HEK293 (cell line): ENCODE measurements around the gene ZNF112.

Experiments
- CTCF ChIA-PET: fragments of 350-600 bp; formaldehyde crosslinking; extraction: SDS; loops from one replicate; lab custom pipeline; 2021; ENCODE audit warnings: antibody characterized with exemption; lab: Yijun Ruan, JAX
- POLR2A ChIA-PET: fragments of 300-600 bp; formaldehyde crosslinking; extraction: SDS; loops from one replicate; lab custom pipeline; 2020; ENCODE audit warnings: antibody characterized with exemption, inconsistent platforms; lab: Yijun Ruan, JAX
- H3K27ac ChIP-seq: fragments of 200-500 bp; sonication (Bioruptor generic); 2 replicates; pipeline ENCODE4 v1.5.1; 2014; ENCODE audit warnings: low read depth, low read length, control low read depth, inconsistent platforms; ENCODE audit errors: extremely low read depth
- H3K36me3 ChIP-seq, 2 experiments: fragments of 200-500 bp in 1 of 2; sonication (Bioruptor generic) in 1 of 2; 1 replicate in 1 of 2; 2 replicates in 1 of 2; pipeline ENCODE4 v1.5.1; 2014 to 2017; ENCODE audit warnings: inconsistent platforms in 2 of 2, low read length in 2 of 2; ENCODE audit not compliant: control insufficient read depth in 2 of 2, insufficient read depth in 1 of 2
- H3K4me1 ChIP-seq: fragments of 200-500 bp; sonication (Bioruptor generic); 2 replicates; pipeline ENCODE4 v1.5.1; 2014; ENCODE audit warnings: mild to moderate bottlenecking, low read length, inconsistent platforms; ENCODE audit not compliant: control insufficient read depth, insufficient read depth
- H3K4me3 ChIP-seq: 2 replicates; pipeline ENCODE4 v1.5.1; 2011; ENCODE audit warnings: low read depth, mild to moderate bottlenecking, control low read depth, low read length, moderate library complexity
- H3K9me3 ChIP-seq: fragments of 200-500 bp; sonication (Bioruptor generic); 2 replicates; pipeline ENCODE4 v1.5.1; 2014; ENCODE audit warnings: low read depth, low read length, inconsistent platforms; ENCODE audit not compliant: control insufficient read depth, insufficient read depth
- BCL11A ChIP-seq: fragments of 450-650 bp; formaldehyde crosslinking; IDR thresholded peaks from 2 replicates; pipeline ENCODE4 v1.5.1; 2016; ENCODE audit warnings: low read depth, missing biosample characterization, missing genetic modification characterization
- KLF1 ChIP-seq: fragments of 450-650 bp; formaldehyde crosslinking; IDR thresholded peaks from 2 replicates; pipeline ENCODE4 v1.5.1; 2016; ENCODE audit warnings: missing biosample characterization, missing genetic modification characterization
- MEIS1 ChIP-seq: sonication (generic); formaldehyde crosslinking; IDR thresholded peaks from 2 replicates; pipeline ENCODE4 v1.8.1; 2022; ENCODE audit warnings: missing genetic modification reagents, mild to moderate bottlenecking, borderline replicate concordance
- RBAK ChIP-seq: fragments of 450-650 bp; formaldehyde crosslinking; IDR thresholded peaks from 2 replicates; pipeline ENCODE4 v1.5.1; 2016; ENCODE audit warnings: missing biosample characterization, missing genetic modification characterization
- SCRT1 ChIP-seq: fragments of 450-650 bp; formaldehyde crosslinking; IDR thresholded peaks from 2 replicates; pipeline ENCODE4 v1.5.1; 2016; ENCODE audit warnings: missing biosample characterization, missing genetic modification characterization, borderline replicate concordance
- SP2 ChIP-seq: fragments of 450-650 bp; formaldehyde crosslinking; IDR thresholded peaks from 2 replicates; pipeline ENCODE4 v1.5.1; 2016; ENCODE audit warnings: missing biosample characterization, missing genetic modification characterization
- SP7 ChIP-seq: fragments of 450-650 bp; formaldehyde crosslinking; IDR thresholded peaks from 2 replicates; pipeline ENCODE4 v1.5.1; 2016; ENCODE audit warnings: missing biosample characterization, missing genetic modification characterization
- ZBTB17 ChIP-seq: fragments of 450-650 bp; formaldehyde crosslinking; IDR thresholded peaks from 2 replicates; pipeline ENCODE4 v1.5.1; 2016; ENCODE audit warnings: missing biosample characterization, missing genetic modification characterization
- ZBTB48 ChIP-seq: fragments of 450-650 bp; formaldehyde crosslinking; IDR thresholded peaks from 2 replicates; pipeline ENCODE4 v1.5.1; 2016; ENCODE audit warnings: missing biosample characterization, missing genetic modification characterization
- ZFHX2 ChIP-seq: fragments of 450-650 bp; formaldehyde crosslinking; conservative IDR thresholded peaks from 2 replicates; pipeline ENCODE4 v1.5.1; 2016; ENCODE audit warnings: missing biosample characterization, missing genetic modification characterization
- ZNF112 ChIP-seq: fragments of 450-650 bp; formaldehyde crosslinking; IDR thresholded peaks from 2 replicates; pipeline ENCODE4 v1.5.0; 2017; ENCODE audit warnings: missing biosample characterization, missing genetic modification characterization
- ZNF140 ChIP-seq: fragments of 450-650 bp; formaldehyde crosslinking; IDR thresholded peaks from 2 replicates; pipeline ENCODE4 v1.5.1; 2016; ENCODE audit warnings: missing biosample characterization, missing genetic modification characterization
- ZNF2 ChIP-seq: fragments of 450-650 bp; formaldehyde crosslinking; IDR thresholded peaks from 2 replicates; pipeline ENCODE4 v1.5.1; 2016; ENCODE audit warnings: missing biosample characterization, missing genetic modification characterization
- ZNF211 ChIP-seq: fragments of 450-650 bp; formaldehyde crosslinking; IDR thresholded peaks from 2 replicates; pipeline ENCODE4 v1.5.1; 2016; ENCODE audit warnings: low read depth, missing biosample characterization, missing genetic modification characterization
- ZNF223 ChIP-seq: fragments of 450-650 bp; formaldehyde crosslinking; IDR thresholded peaks from 2 replicates; pipeline ENCODE4 v1.5.1; 2016; ENCODE audit warnings: missing biosample characterization, missing genetic modification characterization
- ZNF324 ChIP-seq: fragments of 450-650 bp; formaldehyde crosslinking; IDR thresholded peaks from 2 replicates; pipeline ENCODE4 v1.5.1; 2016; ENCODE audit warnings: missing biosample characterization, missing genetic modification characterization
- ZNF335 ChIP-seq: fragments of 450-650 bp; formaldehyde crosslinking; conservative IDR thresholded peaks from 2 replicates; pipeline ENCODE4 v1.5.1; 2016; ENCODE audit warnings: missing biosample characterization, missing genetic modification characterization
- ZNF366 ChIP-seq: fragments of 450-650 bp; formaldehyde crosslinking; conservative IDR thresholded peaks from 2 replicates; pipeline ENCODE4 v1.5.1; 2016; ENCODE audit warnings: missing biosample characterization, missing genetic modification characterization
- ZNF530 ChIP-seq: fragments of 450-650 bp; formaldehyde crosslinking; IDR thresholded peaks from 2 replicates; pipeline ENCODE4 v1.5.1; 2016; ENCODE audit warnings: low read depth, missing biosample characterization, missing genetic modification characterization
- ZNF561 ChIP-seq: fragments of 450-650 bp; IDR thresholded peaks from 2 replicates; pipeline ENCODE4 v1.5.1; 2018; ENCODE audit warnings: missing biosample characterization, missing genetic modification characterization, borderline replicate concordance
- ZNF707 ChIP-seq: fragments of 450-650 bp; formaldehyde crosslinking; IDR thresholded peaks from 2 replicates; pipeline ENCODE4 v1.5.1; 2016; ENCODE audit warnings: missing biosample characterization, missing genetic modification characterization
- ZNF776 ChIP-seq: fragments of 450-650 bp; formaldehyde crosslinking; IDR thresholded peaks from 2 replicates; pipeline ENCODE4 v1.5.0; 2017; ENCODE audit warnings: missing biosample characterization, missing genetic modification characterization, borderline replicate concordance
- ZNF785 ChIP-seq: fragments of 450-650 bp; formaldehyde crosslinking; IDR thresholded peaks from 2 replicates; pipeline ENCODE4 v1.5.1; 2016; ENCODE audit warnings: missing biosample characterization, missing genetic modification characterization
- ZNF837 ChIP-seq: fragments of 450-650 bp; formaldehyde crosslinking; IDR thresholded peaks from 2 replicates; pipeline ENCODE4 v1.5.1; 2016; ENCODE audit warnings: missing biosample characterization, missing genetic modification characterization
- TF ChIP-seq, protein P1 (sequence below): fragments of 450-650 bp; formaldehyde crosslinking; IDR thresholded peaks from 2 replicates; pipeline ENCODE4; 2016; ENCODE audit warnings: missing biosample characterization, missing genetic modification characterization
- TF ChIP-seq, protein P2 (sequence below): fragments of 450-650 bp; formaldehyde crosslinking; IDR thresholded peaks from 2 replicates; pipeline ENCODE4 v1.5.1; 2016; ENCODE audit warnings: missing biosample characterization, missing genetic modification characterization
- TF ChIP-seq, protein P3 (sequence below): fragments of 450-650 bp; formaldehyde crosslinking; IDR thresholded peaks from 2 replicates; pipeline ENCODE4 v1.5.1; 2016; ENCODE audit warnings: missing biosample characterization, missing genetic modification characterization
- TF ChIP-seq, protein P4 (sequence below): fragments of 450-650 bp; formaldehyde crosslinking; optimal IDR thresholded peaks from 2 replicates; pipeline ENCODE3; 2016; ENCODE audit warnings: missing biosample characterization, mild to moderate bottlenecking, missing genetic modification characterization
- TF ChIP-seq, protein P5 (sequence below): fragments of 450-650 bp; formaldehyde crosslinking; IDR thresholded peaks from 2 replicates; pipeline ENCODE4 v1.5.0; 2017; ENCODE audit warnings: missing biosample characterization, missing genetic modification characterization, borderline replicate concordance

Gene ZNF112

DNA sequence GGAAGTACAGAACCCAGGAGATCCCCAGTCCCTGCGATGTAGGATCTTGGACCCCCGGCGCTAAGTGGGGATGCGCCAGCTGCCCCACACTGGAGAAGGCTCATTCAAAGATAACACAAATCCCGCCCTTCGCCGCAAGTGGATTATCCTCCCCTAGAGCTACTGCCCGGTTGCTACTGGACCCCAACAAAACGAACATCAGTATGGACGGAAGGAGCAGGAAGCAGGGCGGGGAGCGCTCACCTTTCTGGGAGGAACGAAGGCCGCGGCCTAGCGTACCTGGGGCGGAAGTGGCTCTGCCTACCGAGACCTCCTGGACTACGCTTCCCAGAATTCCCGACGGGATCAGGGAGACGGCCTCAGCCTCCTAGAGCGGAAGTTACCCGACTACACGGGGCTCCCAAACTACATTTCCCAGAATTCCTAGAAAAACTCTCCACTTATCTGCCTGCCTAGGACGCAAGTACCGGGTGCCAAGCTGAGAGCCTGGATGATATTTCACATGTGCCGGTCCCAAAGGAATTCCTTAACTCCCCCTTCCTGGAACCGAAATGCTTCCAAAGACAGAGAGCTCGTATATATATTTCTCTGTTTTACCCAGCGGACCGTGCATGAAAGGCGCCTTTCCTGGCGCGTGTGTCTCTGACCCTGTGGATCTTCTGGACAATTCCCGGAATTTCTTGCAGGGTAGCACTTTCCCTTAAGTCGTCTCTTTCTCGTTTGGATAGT lies at the start of gene ZNF112 (continued):
- TF ChIP-seq ZNF776 (no peak), ZNF837 (tag by site-specific recombination) (no peak), ZNF561 (peak; percentile 58; the same call in 1 of the 2 replicates), ZNF366 (tag by site-specific recombination) (no peak), SCRT1 (tag by site-specific recombination) (no peak), SP7 (tag by site-specific recombination) (0 out of 2 replicates have a peak, but pooled peaks have one; percentile 10), ZNF707 (tag by site-specific recombination) (no peak), RBAK (tag by site-specific recombination) (no peak)
- TF ChIP-seq, protein P1, sequence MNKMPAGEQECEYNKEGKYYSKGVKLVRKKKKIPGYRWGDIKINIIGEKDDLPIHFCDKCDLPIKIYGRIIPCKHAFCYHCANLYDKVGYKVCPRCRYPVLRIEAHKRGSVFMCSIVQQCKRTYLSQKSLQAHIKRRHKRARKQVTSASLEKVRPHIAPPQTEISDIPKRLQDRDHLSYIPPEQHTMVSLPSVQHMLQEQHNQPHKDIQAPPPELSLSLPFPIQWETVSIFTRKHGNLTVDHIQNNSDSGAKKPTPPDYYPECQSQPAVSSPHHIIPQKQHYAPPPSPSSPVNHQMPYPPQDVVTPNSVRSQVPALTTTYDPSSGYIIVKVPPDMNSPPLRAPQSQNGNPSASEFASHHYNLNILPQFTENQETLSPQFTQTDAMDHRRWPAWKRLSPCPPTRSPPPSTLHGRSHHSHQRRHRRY (tag by site-specific recombination) = no peak
- TF ChIP-seq, protein P2, sequence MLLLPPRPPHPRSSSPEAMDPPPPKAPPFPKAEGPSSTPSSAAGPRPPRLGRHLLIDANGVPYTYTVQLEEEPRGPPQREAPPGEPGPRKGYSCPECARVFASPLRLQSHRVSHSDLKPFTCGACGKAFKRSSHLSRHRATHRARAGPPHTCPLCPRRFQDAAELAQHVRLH (tag by site-specific recombination) = peak; percentile 91

DNA sequence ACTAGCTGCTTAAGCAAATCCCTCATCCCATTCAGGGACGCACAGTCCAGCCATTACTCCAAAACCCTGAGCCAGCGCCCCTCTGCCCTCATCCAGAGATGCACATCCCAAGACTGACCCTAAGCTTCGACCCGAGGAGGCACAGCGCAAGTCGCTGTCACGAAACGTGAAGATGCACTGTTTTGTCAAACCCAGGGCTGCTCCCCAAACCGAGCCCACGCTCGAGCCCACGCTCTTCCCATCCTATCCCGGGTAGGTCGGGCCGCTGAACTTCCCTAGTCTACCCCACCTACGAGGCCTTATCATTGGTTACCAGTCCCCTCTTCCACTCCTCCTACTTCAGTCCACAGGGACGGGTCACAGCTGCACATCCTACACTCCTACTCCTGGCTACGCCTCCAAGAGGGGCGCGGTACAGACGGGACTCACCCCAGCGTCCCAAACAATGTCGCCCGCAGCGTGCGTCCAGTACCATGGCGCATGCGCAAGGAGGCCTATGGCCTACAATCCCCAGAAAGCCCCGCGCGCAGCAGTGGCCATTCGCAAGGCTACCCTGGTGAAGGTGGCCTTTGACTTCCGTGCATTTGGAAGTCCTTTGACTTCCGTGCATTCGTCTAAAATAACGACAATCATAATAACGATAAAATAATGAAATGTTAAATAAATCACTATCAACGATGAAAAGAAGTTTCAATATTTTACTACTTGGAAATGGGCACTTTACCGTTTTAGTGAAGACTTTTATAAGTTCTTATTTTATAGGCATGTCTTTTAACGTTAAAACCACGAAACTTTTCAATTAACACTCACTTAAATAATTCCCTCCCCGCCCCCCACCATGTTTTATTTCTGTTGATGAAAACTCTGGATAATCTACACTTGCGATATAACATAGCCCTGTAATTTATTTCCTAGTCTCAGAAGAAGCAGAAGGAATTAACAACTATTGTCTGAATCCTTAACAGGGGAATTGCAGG lies 44.9 kb upstream of the ZNF112 start, which contains the start of gene ZNF285:
Gene ZNF285 (minus strand): TSS at position 470 of the 977 bp plus-strand sequence. CDS start 4,395 bp downstream, outside the sequence.
- CTCF ChIA-PET = interaction anchor here (0.7 kb wide), 1 partner anchor 212 kb away, joined by 5 read pairs; no protein-coding TSS in a partner anchor
- Histone ChIP-seq H3K27ac (no peak within 1 kb of the TSS), H3K4me3 (peak within 1 kb of the TSS; percentile 37)
- TF ChIP-seq ZNF324 (tag by site-specific recombination) (no peak), ZNF2 (tag by site-specific recombination) (peak; percentile 48; the same call in 1 of the 2 replicates), KLF1 (tag by site-specific recombination) (peak; percentile 36; the same call in 1 of the 2 replicates), ZFHX2 (tag by site-specific recombination) (peak; percentile 94), SP2 (peak; percentile 86), ZNF211 (tag by site-specific recombination) (no peak), ZBTB48 (tag by site-specific recombination) (peak; percentile 63; the same call in 1 of the 2 replicates), ZBTB17 (tag by site-specific recombination) (peak; percentile 69), ZNF223 (tag by site-specific recombination) (no peak), ZNF785 (tag by site-specific recombination) (no peak), ZNF335 (tag by site-specific recombination) (peak; percentile 95), ZNF140 (no peak), ZNF112 (no peak), ZNF530 (tag by site-specific recombination) (no peak), BCL11A (tag by site-specific recombination) (peak; percentile 62; the same call in 1 of the 2 replicates), MEIS1 (CRISPR knock-in tag) (no peak)
- TF ChIP-seq, protein P3, sequence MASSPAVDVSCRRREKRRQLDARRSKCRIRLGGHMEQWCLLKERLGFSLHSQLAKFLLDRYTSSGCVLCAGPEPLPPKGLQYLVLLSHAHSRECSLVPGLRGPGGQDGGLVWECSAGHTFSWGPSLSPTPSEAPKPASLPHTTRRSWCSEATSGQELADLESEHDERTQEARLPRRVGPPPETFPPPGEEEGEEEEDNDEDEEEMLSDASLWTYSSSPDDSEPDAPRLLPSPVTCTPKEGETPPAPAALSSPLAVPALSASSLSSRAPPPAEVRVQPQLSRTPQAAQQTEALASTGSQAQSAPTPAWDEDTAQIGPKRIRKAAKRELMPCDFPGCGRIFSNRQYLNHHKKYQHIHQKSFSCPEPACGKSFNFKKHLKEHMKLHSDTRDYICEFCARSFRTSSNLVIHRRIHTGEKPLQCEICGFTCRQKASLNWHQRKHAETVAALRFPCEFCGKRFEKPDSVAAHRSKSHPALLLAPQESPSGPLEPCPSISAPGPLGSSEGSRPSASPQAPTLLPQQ (tag by site-specific recombination) = 0 out of 2 replicates have a peak, but pooled peaks have one; percentile 54
- TF ChIP-seq, protein P4, sequence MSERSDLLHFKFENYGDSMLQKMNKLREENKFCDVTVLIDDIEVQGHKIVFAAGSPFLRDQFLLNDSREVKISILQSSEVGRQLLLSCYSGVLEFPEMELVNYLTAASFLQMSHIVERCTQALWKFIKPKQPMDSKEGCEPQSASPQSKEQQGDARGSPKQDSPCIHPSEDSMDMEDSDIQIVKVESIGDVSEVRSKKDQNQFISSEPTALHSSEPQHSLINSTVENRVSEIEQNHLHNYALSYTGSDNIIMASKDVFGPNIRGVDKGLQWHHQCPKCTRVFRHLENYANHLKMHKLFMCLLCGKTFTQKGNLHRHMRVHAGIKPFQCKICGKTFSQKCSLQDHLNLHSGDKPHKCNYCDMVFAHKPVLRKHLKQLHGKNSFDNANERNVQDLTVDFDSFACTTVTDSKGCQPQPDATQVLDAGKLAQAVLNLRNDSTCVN (tag by site-specific recombination) = peak; percentile 23
- TF ChIP-seq, protein P5, sequence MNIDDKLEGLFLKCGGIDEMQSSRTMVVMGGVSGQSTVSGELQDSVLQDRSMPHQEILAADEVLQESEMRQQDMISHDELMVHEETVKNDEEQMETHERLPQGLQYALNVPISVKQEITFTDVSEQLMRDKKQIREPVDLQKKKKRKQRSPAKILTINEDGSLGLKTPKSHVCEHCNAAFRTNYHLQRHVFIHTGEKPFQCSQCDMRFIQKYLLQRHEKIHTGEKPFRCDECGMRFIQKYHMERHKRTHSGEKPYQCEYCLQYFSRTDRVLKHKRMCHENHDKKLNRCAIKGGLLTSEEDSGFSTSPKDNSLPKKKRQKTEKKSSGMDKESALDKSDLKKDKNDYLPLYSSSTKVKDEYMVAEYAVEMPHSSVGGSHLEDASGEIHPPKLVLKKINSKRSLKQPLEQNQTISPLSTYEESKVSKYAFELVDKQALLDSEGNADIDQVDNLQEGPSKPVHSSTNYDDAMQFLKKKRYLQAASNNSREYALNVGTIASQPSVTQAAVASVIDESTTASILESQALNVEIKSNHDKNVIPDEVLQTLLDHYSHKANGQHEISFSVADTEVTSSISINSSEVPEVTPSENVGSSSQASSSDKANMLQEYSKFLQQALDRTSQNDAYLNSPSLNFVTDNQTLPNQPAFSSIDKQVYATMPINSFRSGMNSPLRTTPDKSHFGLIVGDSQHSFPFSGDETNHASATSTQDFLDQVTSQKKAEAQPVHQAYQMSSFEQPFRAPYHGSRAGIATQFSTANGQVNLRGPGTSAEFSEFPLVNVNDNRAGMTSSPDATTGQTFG (tag by site-specific recombination) = no peak

More for the DNA sequence above, 44.9 kb upstream of the ZNF112 start, which contains the start of gene ZNF285:
- POLR2A ChIA-PET = interaction anchor here (1.0 kb wide), 1 partner anchor 189 kb away, joined by 3 read pairs; the partner anchor contains the start of gene ZNF227
- Histone ChIP-seq H3K36me3 (no peaks in the 10 kb centered on the region), H3K4me1 (peaks cover 4% of the 10 kb centered on the region; the same call in 1 of the 2 replicates), H3K9me3 (no peaks in the 10 kb centered on the region)
